HepG2 (cell line): ENCODE results near the gene OTUB2. TPM values are rescaled to one million over a fixed set of nuclear protein-coding genes. Genes with fewer than 3 reads are reported as not detected.

Source experiments
- ADNP ChIP-seq: sonication (generic); formaldehyde crosslinking; IDR thresholded peaks from 2 replicates; pipeline ENCODE4 v1.4.0; 2020; ENCODE audit warnings: missing genetic modification reagents
- GFI1 ChIP-seq: sonication (generic); formaldehyde crosslinking; IDR thresholded peaks from 2 replicates; pipeline ENCODE4 v1.5.0; 2020; ENCODE audit warnings: missing genetic modification reagents, mild to moderate bottlenecking, borderline replicate concordance
- KAT8 ChIP-seq: IDR thresholded peaks from 2 replicates; pipeline ENCODE4 v1.6.1; 2016; ENCODE audit warnings: missing genetic modification reagents, missing compliant biosample characterization
- LRRFIP1 ChIP-seq: sonication (generic); formaldehyde crosslinking; conservative IDR thresholded peaks from 2 replicates; pipeline ENCODE4 v1.4.0; 2020; ENCODE audit warnings: missing genetic modification reagents
- RBAK ChIP-seq: sonication (generic); formaldehyde crosslinking; IDR thresholded peaks from 2 replicates; pipeline ENCODE4 v1.5.1; 2020; ENCODE audit warnings: mild to moderate bottlenecking, missing genetic modification reagents
- SIN3A ChIP-seq: IDR thresholded peaks from 2 replicates; pipeline ENCODE4 v1.6.1; 2011; ENCODE audit warnings: low read depth, mild to moderate bottlenecking, control low read depth, low read length, borderline replicate concordance
- SOX5 ChIP-seq: IDR thresholded peaks from 2 replicates; pipeline ENCODE4 v1.6.1; 2016; ENCODE audit warnings: borderline replicate concordance
- ZBTB34 ChIP-seq: sonication (generic); formaldehyde crosslinking; IDR thresholded peaks from 2 replicates; pipeline ENCODE4 v1.8.0; 2022; ENCODE audit warnings: mild to moderate bottlenecking, missing genetic modification reagents
- ZNF251 ChIP-seq: sonication (generic); formaldehyde crosslinking; IDR thresholded peaks from 2 replicates; pipeline ENCODE4 v1.9.0; 2021; ENCODE audit warnings: mild to moderate bottlenecking, missing genetic modification reagents
- ZNF431 ChIP-seq: sonication (generic); formaldehyde crosslinking; IDR thresholded peaks from 2 replicates; pipeline ENCODE4 v1.9.0; 2022; ENCODE audit warnings: missing genetic modification reagents, low read depth, mild to moderate bottlenecking, borderline replicate concordance
- ZXDC ChIP-seq: sonication (generic); formaldehyde crosslinking; IDR thresholded peaks from 2 replicates; pipeline ENCODE4 v1.5.0; 2020; ENCODE audit warnings: mild to moderate bottlenecking, missing genetic modification reagents
- polyA plus RNA-seq, 8 experiments: library from polyadenylated mRNA; depleted of rRNA in 3 of 8; stranded (reverse) in 7 of 8; unstranded in 1 of 8; fragments of >200 nt; fragmentation: Illumina TruSeq in 4 of 8; extraction: Trizol in 4 of 8; gene quantifications; 2 replicates each; pipeline versions ENCODE4 v1.2.1 to v1.2.3, GENCODE V29; 2011 to 2016; ENCODE audit warnings: low read depth in 4 of 8, missing spikeins in 1 of 8, mixed read lengths in 1 of 8; ENCODE audit not compliant: insufficient read depth in 1 of 8
- total RNA-seq, 5 experiments: library from RNA; depleted of rRNA; stranded (reverse); fragments of >200 nt; fragmentation: Illumina TruSeq; extraction: Trizol; gene quantifications; 2 replicates each; pipeline ENCODE4 v1.2.3, GENCODE V29; 2016; ENCODE audit warnings: low read depth in 1 of 5
- TF ChIP-seq, protein P1 (sequence below): sonication (generic); formaldehyde crosslinking; IDR thresholded peaks from 2 replicates; pipeline ENCODE4 v1.5.0; 2020; ENCODE audit warnings: mild to moderate bottlenecking, missing genetic modification reagents, borderline replicate concordance
- TF ChIP-seq, protein P2 (sequence below): IDR thresholded peaks from 2 replicates; pipeline ENCODE4 v1.4.0; 2020; ENCODE audit warnings: mild to moderate bottlenecking, missing genetic modification reagents

Gene OTUB2
- total and polyA plus RNA-seq, 2 of the 13 experiments (the other 11 are each of a cell fraction or from before 2014, with no cell fraction given), result 2.2 to 2.4 TPM

- TF ChIP-seq ZXDC (CRISPR knock-in tag), result 0 out of 2 replicates have a peak, but pooled peaks have one; percentile 54
- no peak for TF ChIP-seq ZBTB34 (CRISPR knock-in tag)
- TF ChIP-seq, protein P1, sequence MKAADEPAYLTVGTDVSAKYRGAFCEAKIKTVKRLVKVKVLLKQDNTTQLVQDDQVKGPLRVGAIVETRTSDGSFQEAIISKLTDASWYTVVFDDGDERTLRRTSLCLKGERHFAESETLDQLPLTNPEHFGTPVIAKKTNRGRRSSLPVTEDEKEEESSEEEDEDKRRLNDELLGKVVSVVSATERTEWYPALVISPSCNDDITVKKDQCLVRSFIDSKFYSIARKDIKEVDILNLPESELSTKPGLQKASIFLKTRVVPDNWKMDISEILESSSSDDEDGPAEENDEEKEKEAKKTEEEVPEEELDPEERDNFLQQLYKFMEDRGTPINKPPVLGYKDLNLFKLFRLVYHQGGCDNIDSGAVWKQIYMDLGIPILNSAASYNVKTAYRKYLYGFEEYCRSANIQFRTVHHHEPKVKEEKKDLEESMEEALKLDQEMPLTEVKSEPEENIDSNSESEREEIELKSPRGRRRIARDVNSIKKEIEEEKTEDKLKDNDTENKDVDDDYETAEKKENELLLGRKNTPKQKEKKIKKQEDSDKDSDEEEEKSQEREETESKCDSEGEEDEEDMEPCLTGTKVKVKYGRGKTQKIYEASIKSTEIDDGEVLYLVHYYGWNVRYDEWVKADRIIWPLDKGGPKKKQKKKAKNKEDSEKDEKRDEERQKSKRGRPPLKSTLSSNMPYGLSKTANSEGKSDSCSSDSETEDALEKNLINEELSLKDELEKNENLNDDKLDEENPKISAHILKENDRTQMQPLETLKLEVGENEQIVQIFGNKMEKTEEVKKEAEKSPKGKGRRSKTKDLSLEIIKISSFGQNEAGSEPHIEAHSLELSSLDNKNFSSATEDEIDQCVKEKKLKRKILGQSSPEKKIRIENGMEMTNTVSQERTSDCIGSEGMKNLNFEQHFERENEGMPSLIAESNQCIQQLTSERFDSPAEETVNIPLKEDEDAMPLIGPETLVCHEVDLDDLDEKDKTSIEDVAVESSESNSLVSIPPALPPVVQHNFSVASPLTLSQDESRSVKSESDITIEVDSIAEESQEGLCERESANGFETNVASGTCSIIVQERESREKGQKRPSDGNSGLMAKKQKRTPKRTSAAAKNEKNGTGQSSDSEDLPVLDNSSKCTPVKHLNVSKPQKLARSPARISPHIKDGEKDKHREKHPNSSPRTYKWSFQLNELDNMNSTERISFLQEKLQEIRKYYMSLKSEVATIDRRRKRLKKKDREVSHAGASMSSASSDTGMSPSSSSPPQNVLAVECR (CRISPR knock-in tag), result peak; percentile 92; the same call in 1 of the 2 replicates
- TF ChIP-seq, protein P2, sequence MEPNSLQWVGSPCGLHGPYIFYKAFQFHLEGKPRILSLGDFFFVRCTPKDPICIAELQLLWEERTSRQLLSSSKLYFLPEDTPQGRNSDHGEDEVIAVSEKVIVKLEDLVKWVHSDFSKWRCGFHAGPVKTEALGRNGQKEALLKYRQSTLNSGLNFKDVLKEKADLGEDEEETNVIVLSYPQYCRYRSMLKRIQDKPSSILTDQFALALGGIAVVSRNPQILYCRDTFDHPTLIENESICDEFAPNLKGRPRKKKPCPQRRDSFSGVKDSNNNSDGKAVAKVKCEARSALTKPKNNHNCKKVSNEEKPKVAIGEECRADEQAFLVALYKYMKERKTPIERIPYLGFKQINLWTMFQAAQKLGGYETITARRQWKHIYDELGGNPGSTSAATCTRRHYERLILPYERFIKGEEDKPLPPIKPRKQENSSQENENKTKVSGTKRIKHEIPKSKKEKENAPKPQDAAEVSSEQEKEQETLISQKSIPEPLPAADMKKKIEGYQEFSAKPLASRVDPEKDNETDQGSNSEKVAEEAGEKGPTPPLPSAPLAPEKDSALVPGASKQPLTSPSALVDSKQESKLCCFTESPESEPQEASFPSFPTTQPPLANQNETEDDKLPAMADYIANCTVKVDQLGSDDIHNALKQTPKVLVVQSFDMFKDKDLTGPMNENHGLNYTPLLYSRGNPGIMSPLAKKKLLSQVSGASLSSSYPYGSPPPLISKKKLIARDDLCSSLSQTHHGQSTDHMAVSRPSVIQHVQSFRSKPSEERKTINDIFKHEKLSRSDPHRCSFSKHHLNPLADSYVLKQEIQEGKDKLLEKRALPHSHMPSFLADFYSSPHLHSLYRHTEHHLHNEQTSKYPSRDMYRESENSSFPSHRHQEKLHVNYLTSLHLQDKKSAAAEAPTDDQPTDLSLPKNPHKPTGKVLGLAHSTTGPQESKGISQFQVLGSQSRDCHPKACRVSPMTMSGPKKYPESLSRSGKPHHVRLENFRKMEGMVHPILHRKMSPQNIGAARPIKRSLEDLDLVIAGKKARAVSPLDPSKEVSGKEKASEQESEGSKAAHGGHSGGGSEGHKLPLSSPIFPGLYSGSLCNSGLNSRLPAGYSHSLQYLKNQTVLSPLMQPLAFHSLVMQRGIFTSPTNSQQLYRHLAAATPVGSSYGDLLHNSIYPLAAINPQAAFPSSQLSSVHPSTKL (CRISPR knock-in tag), result no peak
- TF ChIP-seq SOX5 (CRISPR knock-in tag), result no peak
- TF ChIP-seq SIN3A, result peak; percentile 63; the same call in 1 of the 2 replicates
- TF ChIP-seq ZNF251 (CRISPR knock-in tag), result no peak
- 0 out of 2 replicates have a peak, but pooled peaks have one; percentile 27 for TF ChIP-seq ZNF431
- no peak for TF ChIP-seq RBAK (CRISPR knock-in tag)
- TF ChIP-seq ADNP (CRISPR knock-in tag), result no peak
- peak; percentile 58; the same call in 1 of the 2 replicates for TF ChIP-seq GFI1 (CRISPR knock-in tag)
- TF ChIP-seq KAT8, result peak; percentile 73
- no peak for TF ChIP-seq LRRFIP1 (CRISPR knock-in tag)
Measured at GRCh38 chr14:94080621-94081385, 54.7 kb downstream of the OTUB2 start, which contains the start of the genes DDX24 and IFI27L1 (continued).
